UCSD-AML1 (cell line): ENCODE measurements around the gene NIPA2.
A peak's percentile ranks its signal among the peaks of the same experiment; 100 is the strongest.

Experiments used
- DNase-seq: peaks from one replicate; lab custom pipeline; 2025; ENCODE audit not compliant: unreplicated experiment; lab: John Stamatoyannopoulos, UW

The NIPA2 gene

GRCh38 chr15:22831473-22831872, 7.0 kb upstream of the NIPA2 start:
- DNase-seq: no peak

GRCh38 chr15:22839046-22839695, 705 bp downstream of the NIPA2 start:
- DNase-seq: no peak

- no peak for DNase-seq
These were observed 6.2 kb downstream of the NIPA2 start for GRCh38 chr15:22844421-22845288.

DNA sequence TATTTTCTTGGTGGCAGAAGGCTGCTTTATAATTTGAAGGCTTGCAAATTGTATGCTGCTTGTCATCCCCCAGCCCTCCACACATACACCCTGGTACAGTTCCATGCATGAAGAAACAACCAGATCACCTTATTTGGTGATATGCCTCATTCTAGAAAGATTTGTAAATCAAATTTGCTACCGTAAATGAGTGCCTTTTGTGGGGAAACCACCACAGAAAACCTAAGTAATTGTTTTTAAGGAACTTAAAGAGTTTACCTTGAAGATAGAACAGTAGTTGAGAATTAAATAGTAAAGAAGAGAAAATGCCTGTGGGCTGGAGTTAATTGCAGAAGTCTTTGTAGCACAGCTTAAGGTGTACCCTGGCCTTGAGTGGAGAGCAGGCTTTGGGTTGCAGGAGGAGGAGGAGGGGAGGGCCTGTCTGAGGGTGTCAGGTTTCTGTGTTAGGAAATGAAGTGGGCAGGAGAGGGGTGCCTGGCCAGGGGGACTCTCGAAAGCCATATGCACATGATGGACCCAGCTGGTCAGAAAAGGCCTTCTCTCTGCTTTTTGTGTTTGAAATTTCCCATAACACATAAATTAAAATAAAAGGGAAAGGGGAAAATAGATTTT, 6.9 kb downstream of the NIPA2 start:
- DNase-seq: no peak

DNA sequence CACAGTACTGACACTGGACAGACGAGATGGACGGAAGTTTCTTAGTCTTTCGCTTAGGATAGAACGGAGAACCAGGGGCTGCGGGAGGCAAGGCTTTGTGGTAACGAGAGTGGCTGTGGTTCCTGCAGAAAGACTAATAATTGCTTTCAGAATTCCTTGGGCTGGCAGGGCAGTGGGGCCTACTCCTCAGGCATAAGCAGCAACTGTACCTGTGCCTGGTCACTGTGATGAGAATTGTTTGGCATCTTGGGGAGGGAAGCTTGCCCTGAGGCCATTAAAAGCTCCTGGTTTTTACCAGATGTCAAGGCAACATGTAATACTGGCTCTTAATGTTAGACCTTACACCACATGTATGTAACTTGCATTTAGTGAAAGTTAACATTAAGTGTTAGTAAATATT, 7.6 kb downstream of the NIPA2 start:
- no peak for DNase-seq

- DNase-seq: no peak
These were observed 11.6 kb downstream of the NIPA2 start for GRCh38 chr15:22850055-22850454.

DNA sequence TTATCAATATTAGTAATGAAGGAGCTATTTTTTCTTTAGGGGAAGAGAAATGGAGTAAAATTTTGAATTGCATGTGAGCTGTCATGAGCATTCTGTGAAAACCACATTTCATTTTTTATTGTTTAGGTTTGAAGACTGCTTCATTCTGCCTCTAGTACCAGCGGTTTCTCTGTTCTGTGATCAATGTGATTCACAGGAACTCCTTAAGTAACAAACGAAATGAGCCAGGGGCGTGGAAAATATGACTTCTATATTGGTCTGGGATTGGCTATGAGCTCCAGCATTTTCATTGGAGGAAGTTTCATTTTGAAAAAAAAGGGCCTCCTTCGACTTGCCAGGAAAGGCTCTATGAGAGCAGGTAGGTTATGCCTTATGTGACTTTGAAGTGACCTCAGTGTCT, 13.0 kb downstream of the NIPA2 start:
- DNase-seq: no peak

GRCh38 chr15:22855791-22856190, 17.3 kb downstream of the NIPA2 start:
- DNase-seq: no peak

- DNase-seq: no peak
These were observed 18.2 kb downstream of the NIPA2 start for GRCh38 chr15:22856659-22857058.

DNA sequence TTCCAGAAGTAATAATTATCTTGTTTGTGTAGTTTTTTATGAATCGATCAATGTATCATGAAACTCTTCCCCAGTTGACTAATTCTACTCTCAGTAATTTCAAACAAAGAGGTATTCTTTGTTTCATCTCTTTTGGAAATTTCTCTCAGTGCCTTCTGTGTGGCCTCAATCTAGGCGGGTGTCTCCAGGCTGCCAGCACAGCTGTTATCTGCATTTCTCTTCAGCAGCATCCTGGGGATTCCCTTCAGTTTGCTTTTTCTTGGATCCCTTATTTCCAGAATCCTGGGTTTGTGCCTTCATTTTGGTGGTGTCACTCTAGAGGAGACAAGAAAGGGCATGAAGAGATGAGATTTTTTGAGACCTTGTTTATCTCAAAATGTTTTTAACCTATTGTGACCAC, 22.7 kb downstream of the NIPA2 start:
- DNase-seq: no peak

GRCh38 chr15:22863356-22863755, 24.9 kb downstream of the NIPA2 start:
- no peak for DNase-seq

DNA sequence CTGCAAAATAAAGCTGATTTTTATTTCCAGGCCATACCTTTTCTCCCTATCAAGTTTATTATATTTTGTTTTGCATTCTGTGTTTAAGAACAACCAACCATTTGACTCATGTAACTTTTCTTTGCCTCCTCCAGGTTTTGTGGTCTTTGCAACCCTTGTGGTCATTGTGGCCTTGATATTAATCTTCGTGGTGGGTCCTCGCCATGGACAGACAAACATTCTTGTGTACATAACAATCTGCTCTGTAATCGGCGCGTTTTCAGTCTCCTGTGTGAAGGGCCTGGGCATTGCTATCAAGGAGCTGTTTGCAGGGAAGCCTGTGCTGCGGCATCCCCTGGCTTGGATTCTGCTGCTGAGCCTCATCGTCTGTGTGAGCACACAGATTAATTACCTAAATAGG, 27.6 kb downstream of the NIPA2 start:
- peak; percentile 15 for DNase-seq

DNA sequence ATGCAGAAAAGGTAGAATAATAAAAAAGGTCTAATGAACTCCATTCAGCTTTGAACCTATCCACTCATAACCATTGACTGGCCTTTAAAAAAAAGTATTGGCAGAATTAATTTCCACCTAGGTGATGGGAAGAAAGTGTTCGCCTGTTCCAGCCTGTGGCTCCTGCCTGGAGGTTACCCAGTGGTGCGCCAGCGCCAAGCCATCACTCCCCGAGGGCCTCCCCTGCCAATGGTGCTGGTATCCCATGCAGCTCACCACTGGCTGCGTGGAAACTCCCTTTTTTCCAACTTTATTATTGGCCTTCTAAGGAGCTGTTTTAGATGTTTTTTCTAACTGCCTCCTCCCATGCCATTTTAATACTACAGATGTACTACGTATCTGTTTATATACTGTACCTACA, 29.4 kb downstream of the NIPA2 start:
- no peak for DNase-seq

GRCh38 chr15:22868495-22868894, 30.0 kb downstream of the NIPA2 start:
- DNase-seq: no peak

GRCh38 chr15:22868928-22869327, 30.5 kb downstream of the NIPA2 start:
- DNase-seq: no peak

DNA sequence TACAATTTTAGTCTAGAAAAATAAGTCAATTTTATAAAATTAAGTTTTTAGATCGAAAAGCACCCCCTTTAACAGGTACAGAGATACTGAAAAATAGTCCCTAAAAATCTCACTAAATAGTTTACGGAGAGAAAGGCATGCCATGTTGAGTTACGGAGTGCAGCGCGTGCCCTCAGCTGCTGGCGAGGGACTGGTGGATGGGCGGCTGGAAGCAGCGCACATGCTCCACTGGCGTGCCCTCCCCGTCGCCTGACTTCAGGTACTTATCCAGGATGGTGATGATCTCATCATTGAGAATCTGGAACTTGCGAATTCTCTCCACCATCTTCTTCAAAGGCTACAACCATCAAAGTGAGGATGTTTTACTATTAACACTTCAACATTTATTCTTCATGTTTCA, 31.4 kb downstream of the NIPA2 start:
- DNase-seq: no peak

DNA sequence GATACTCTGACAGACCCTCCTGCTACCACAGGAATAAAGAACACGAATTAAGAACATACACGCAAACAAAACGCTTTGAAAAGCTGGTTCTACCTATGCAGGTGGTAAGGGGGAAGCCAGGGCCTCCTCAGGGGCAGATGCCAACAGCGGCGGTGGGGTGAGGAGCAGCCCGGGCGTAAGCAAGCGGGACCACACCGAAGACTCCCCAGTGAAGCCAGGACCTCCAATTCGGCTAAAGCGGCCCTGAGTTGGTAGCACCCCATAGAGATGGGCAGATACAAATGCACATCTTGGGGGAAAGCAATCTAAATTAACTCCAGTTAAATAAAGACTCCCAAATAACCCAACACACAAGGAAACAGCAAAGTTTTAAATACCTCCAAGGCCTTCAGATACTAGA, 32.4 kb downstream of the NIPA2 start:
- DNase-seq: no peak

DNA sequence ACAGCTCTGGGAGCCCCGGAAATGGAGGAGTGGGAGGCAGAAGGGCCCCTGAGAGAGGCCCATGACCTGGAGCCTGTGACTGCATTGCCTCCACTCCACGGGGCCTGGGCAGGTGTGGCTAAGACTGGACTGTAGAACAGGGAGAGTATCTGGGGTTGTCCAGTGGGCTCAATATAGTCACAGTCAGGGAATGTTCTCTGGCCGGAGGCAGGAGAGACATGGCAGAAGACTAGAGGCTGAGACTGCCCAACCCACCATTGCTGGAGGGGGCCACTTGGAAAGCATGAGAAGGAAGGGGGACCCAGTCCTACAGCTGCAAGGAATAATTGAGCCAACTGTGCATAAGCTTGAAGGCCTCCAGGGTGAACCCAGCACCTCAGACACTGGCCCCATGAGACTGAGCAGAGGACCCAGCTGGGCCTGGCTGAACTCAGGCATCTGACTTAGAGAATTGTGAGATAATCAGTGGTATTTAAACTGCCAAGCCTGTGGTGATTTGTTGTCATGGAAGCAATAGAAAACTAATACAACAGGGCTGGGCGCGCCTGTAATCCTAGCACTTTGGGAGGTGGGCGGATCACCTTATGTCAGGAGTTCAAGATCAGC, 33.1 kb downstream of the NIPA2 start:
- DNase-seq: no peak

DNA sequence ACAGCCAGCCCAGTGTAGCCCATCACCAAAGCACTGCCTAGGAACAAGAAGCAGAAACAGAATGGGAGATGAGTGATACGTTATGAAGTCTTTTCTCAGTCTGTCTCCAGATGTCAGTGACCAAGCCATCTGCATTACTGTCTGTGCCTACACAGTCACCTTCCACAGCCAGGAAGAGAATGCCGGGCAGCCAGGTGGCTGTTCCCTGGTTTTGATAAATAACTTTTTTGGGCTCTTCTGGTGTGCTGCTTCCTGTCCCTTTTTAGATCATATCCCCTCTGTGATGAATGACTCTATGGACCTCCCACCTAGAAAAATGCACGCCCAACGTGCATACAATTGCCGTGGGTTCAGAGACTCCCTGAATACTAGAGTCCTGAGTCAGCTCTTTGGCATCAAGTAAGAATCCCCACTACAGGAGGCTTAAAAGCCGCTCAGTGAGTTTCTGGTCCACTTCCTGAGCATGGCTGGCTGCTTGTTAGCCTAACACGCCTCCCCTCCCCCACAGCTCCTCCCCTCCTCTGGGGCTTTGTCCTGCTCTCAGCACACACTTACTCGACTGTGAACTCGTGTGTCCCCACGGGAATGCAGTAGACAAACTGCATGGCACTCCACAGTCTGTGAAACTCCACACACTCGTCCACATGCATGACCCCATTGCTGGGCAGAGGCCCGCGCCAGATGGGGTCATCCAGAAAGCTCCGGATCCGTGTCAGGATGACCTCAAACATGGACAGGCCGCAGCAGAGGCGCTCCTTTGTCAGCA, 34.7 kb downstream of the NIPA2 start:
- no peak for DNase-seq

- no peak for DNase-seq
These were observed 35.4 kb downstream of the NIPA2 start for GRCh38 chr15:22873841-22874240.

DNA sequence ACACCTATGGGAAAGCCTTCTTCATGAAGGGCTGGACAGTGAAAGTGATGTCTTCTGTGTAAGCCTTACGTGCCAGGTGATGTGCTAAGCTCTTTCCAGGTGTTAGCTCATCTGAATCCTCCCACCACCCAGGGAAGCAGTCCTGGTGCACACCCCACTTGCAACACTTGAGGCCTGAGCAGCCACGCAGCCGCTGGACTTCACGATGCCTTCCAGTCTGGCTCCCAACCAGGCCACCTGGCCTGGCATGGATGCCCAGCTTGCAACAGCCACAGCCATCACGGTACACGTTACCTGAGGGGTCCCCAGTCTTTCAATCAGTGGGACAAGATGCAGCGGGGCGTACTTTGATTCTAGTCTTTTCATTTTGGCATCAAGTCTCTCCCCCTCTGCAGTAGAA, 35.8 kb downstream of the NIPA2 start:
- no peak for DNase-seq
